ENCODE data around the gene ZDHHC1. TPM values are rescaled to one million over a fixed set of nuclear protein-coding genes. Genes with fewer than 3 reads are reported as not detected.
A peak's percentile ranks its signal among the peaks of the same experiment; 100 is the strongest.

Gene ZDHHC1
- total and polyA plus RNA-seq, 3 donors from 2014 or later = 26.7 to 62.7 (median 62.0) TPM

DNA sequence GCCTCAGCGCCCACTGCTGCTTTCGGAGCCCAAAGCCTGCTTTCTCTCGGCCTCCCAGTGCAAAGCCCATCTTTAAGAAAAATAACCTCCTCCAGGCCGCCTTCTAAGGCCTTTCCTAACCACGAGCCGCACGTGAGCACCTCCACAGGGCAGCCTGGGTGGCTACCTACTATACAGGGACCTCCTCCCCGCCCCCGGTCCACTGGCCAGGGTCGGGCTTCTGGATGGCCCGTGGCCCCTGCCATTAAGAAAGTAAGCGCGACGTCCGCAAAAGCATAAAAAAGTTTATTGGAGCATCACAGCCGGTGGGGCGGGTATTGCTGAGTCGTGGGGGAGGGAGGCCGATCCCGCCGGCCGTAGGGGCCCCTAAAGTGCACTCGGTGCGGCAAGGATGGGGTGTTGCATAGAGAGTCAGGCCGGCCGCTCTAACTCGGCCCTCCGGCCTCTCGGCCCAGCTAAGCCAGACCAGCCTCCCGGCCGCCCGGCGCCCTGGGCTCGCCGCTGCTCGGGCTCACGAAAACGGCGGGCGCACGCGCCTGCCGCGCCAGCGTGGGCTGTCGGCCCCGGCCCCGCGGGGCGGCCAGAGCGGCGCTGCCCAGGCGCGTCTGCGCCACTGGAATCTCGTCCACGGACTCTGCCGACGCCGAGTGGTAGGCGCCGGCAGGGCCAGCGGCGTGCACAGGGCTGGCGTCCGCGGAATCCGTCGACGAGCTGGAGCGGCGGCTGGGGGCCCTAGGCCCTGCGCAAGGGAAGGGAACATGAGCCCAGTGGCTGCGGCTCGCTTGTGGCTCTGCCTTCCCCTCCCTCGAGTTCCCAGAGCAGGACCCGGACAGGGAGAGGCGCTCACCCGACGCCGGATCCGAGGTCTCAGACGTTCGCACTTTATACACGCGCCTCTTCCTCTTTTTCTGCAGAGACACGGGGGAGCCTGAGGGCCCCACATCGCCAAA lies 21.8 kb downstream of the ZDHHC1 start:
- Histone ChIP-seq H3K27ac (peak overlapping the region; percentile 1 to 2), H3K4me1 (peaks cover 30% of the 10 kb centered on the region), H3K9me3 (no peaks in the 10 kb centered on the region), H3K27me3 (no peaks in the 10 kb centered on the region), H3K36me3 (ENCODE audit: low read depth, missing control alignments) (no peaks in the 10 kb centered on the region), H3K4me3 (peak overlapping the region; percentile 2 to 41)
- TF ChIP-seq POLR2A (IDR thresholded peaks at IDR 0.05) (no peak), CTCF (IDR thresholded peaks at IDR 0.05) (no peak)
- DNase-seq = no peak
- intact Hi-C loops (cut with DNase I; ENCODE audit: low total_unique reads) = no loop called here
- 40 to 46% methylated on average over 30 to 88 of the region's 88 CpGs for WGBS, 2 donors

DNA sequence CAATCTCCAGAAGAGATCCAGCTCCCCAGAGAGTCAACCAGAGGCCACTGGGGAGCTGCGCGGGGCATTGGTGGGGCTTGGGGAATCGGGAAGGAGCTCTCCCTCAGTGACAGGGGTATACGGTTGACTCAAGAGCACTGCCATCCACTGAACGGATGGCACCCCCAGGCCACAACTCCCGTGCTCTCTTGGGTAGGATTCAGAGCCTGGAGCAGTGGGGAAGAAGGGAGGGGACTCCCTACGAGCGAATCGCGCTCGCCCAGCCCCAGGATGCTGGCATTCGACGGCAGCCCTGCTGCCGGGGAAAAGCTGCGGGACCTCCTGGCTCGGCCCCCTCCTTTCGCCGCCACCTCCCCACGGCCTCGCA lies 22.5 kb downstream of the ZDHHC1 start:
- DNase-seq = no peak
- Histone ChIP-seq H3K4me3 (peak overlapping the region; percentile 2 to 41), H3K9me3 (no peaks in the 10 kb centered on the region), H3K36me3 (ENCODE audit: low read depth, missing control alignments) (no peaks in the 10 kb centered on the region), H3K4me1 (peaks cover 30% of the 10 kb centered on the region), H3K27me3 (no peaks in the 10 kb centered on the region), H3K27ac (peak overlapping the region; percentile 1 to 2)
- WGBS, 2 donors = 3 to 19% methylated on average over 13 to 20 of the region's 20 CpGs
- no peak for TF ChIP-seq POLR2A (IDR thresholded peaks at IDR 0.05)
- intact Hi-C loops (cut with DNase I; ENCODE audit: low total_unique reads) = no loop called here

DNA sequence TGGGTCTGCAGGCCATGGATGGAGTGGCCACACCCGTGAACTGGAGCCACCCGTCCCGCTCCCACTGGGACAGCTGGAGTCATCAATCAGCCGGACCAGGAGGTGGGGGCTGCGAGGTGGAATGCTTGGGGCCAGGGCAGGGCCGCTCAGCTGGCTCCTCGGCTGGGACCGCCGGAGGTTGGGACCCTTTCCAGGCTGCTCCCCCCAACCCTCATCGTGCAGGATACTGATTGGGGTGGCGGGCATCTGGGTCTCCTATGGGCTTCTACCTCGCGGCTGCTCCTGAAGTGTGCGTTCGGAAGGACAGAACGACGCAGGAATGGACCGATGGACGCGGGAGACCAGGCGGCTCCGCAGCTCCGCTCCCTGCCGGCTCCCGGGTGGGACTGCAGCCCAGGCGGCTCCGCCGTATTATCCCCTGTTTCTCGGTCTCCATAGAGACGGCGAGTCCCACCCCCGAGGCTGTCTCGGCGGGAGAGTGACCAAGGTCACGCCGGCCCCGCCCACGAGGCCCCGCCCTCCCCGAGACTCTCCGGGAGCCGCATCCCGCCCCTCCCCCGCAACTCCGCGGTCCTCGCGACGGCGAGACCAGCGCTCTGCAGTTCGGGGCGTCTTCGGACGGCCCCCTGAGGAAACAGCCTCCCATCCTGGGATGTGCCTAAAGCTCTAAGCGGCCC lies 23.0 kb downstream of the ZDHHC1 start, which contains the start of gene TPPP3:
TPPP3 (minus strand) TSS at position 388 of the 677 bp plus-strand sequence. CDS start 2,387 bp downstream, outside the sequence.
- WGBS, 2 donors = 2% methylated on average over 55 of the region's 56 CpGs; no CpG with 5 or more reads in 1 of the 2 donors
- peak within 1 kb of the TSS; percentile 2 to 41 for H3K4me3 ChIP-seq
- H3K9me3 ChIP-seq = no peaks in the 10 kb centered on the region
- H3K27me3 ChIP-seq = no peaks in the 10 kb centered on the region
- H3K4me1 ChIP-seq = peaks cover 30% of the 10 kb centered on the region
- no peaks in the 10 kb centered on the region for H3K36me3 ChIP-seq (ENCODE audit: low read depth, missing control alignments)
- TF ChIP-seq POLR2A (IDR thresholded peaks at IDR 0.05) (no peak), CTCF (IDR thresholded peaks at IDR 0.05) (peak; percentile 55 to 63 (median 57))
- peak; percentile 92 for DNase-seq
- intact Hi-C loops (cut with DNase I; ENCODE audit: low total_unique reads) = no loop called here
- H3K27ac ChIP-seq = peak within 1 kb of the TSS; percentile 1 to 2

GRCh38 chr16:67392301-67393059 lies 23.8 kb downstream of the ZDHHC1 start:
- 78 to 80% methylated on average over 16 to 18 of the region's 18 CpGs for WGBS, 2 donors
- Histone ChIP-seq H3K27me3 (no peaks in the 10 kb centered on the region), H3K4me3 (peak overlapping the region in 1 of 2 donors; percentile 41), H3K36me3 (ENCODE audit: low read depth, missing control alignments) (no peaks in the 10 kb centered on the region), H3K4me1 (peaks cover 30% of the 10 kb centered on the region), H3K27ac (no peak overlapping the region), H3K9me3 (no peaks in the 10 kb centered on the region)
- intact Hi-C loops (cut with DNase I; ENCODE audit: low total_unique reads) = no loop called here
- no peak for TF ChIP-seq CTCF (IDR thresholded peaks at IDR 0.05)
- TF ChIP-seq POLR2A (IDR thresholded peaks at IDR 0.05) = no peak
- no peak for DNase-seq

Measured in testis (tissue), 3 donors.